K562 (cell line): ENCODE measurements around the gene LHB. TPM values are rescaled to one million over a fixed set of nuclear protein-coding genes. Genes with fewer than 3 reads are reported as not detected.
"Not testable (repeated sequence)": the region's sequence is repeated elsewhere in the genome, so short reads cannot be mapped to it uniquely, and the experiment has no call there.

Experiments
- ATF1 ChIP-seq, 2 experiments: fragments of 450-650 bp in 1 of 2; IDR thresholded peaks; 2 replicates each; pipeline ENCODE4 v1.6.1; 2016; ENCODE audit warnings: missing compliant biosample characterization in 1 of 2, missing genetic modification characterization in 1 of 2
- ATF7 ChIP-seq: fragments of 450-650 bp; IDR thresholded peaks from 2 replicates; pipeline ENCODE4 v1.7.1; 2014; ENCODE audit warnings: mild to moderate bottlenecking, moderate library complexity
- CXXC5 ChIP-seq: fragments of 250-450 bp; sonication (Bioruptor Pico); IDR thresholded peaks from 2 replicates; pipeline ENCODE4 v1.8.0; 2022; ENCODE audit warnings: inconsistent platforms, mild to moderate bottlenecking, moderate library complexity
- HCFC1 ChIP-seq: IDR thresholded peaks from 2 replicates; pipeline ENCODE4 v1.6.1; 2012; ENCODE audit warnings: low read depth, low read length, improper control_type of control experiment
- HDAC1 ChIP-seq, 2 experiments: fragments of 450-650 bp; IDR thresholded peaks; 2 replicates each; pipeline ENCODE4 v1.6.1; 2016 to 2017; ENCODE audit warnings: inconsistent platforms in 1 of 2, mild to moderate bottlenecking in 1 of 2, moderate library complexity in 1 of 2
- JUND ChIP-seq, 2 experiments: IDR thresholded peaks; 2 replicates in 1 of 2; 3 replicates in 1 of 2; pipeline ENCODE4 v1.6.1; 2011; ENCODE audit warnings: borderline replicate concordance in 2 of 2, low read depth in 2 of 2, low read length in 2 of 2, improper control_type of control experiment in 1 of 2, missing biosample characterization in 1 of 2, missing genetic modification characterization in 1 of 2, missing genetic modification reagents in 1 of 2
- KDM1A ChIP-seq, 2 experiments: fragments of 450-650 bp; IDR thresholded peaks; 2 replicates each; pipeline ENCODE4 v1.6.1; 2016; ENCODE audit warnings: mild to moderate bottlenecking in 2 of 2
- L3MBTL2 ChIP-seq: fragments of 450-650 bp; IDR thresholded peaks from 2 replicates; pipeline ENCODE4 v1.6.1; 2016; ENCODE audit warnings: mild to moderate bottlenecking, moderate library complexity
- POLR3A ChIP-seq: IDR thresholded peaks from 2 replicates; pipeline ENCODE4 v1.6.1; 2011; ENCODE audit warnings: borderline replicate concordance, mild to moderate bottlenecking, moderate library complexity; ENCODE audit not compliant: insufficient read length, insufficient read depth; ENCODE audit errors: extremely low read depth
- RCOR1 ChIP-seq, 2 experiments: IDR thresholded peaks; 2 replicates each; pipeline ENCODE4 v1.6.1; 2012; ENCODE audit warnings: low read depth in 2 of 2, low read length in 2 of 2, borderline replicate concordance in 1 of 2, improper control_type of control experiment in 1 of 2
- XRCC5 ChIP-seq: fragments of 200-400 bp; formaldehyde crosslinking; IDR thresholded peaks from 2 replicates; pipeline ENCODE4 v1.6.1; 2017; ENCODE audit warnings: low read depth, mild to moderate bottlenecking, low read length
- polyA plus RNA-seq, 8 experiments: library from polyadenylated mRNA; depleted of rRNA in 4 of 8; stranded (reverse) in 5 of 8; unstranded in 3 of 8; fragments of >200 nt; fragmentation: Nextera tagmentation in 2 of 8; fragmentation: Illumina TruSeq in 1 of 8; extraction: Ambion mirVana in 2 of 8; extraction: Trizol in 1 of 8; gene quantifications; 2 replicates each; pipeline versions ENCODE4 v1.2.1 to v1.2.3, GENCODE V29; 2011 to 2014; ENCODE audit warnings: inconsistent platforms in 1 of 8, missing spikeins in 1 of 8
- total RNA-seq, 7 experiments: library from RNA; depleted of rRNA in 6 of 7; stranded (reverse); fragments of >200 nt in 6 of 7; fragmentation: Illumina TruSeq in 2 of 7; extraction: Trizol in 2 of 7; gene quantifications; 2 replicates each; pipeline versions ENCODE4 v1.2.1 to v1.2.3, GENCODE V29; 2011 to 2021; ENCODE audit warnings: low replicate concordance in 1 of 7
- TF ChIP-seq, protein P1 (sequence below), 2 experiments: fragments of 450-650 bp in 1 of 2; sonication (generic) in 1 of 2; formaldehyde crosslinking in 1 of 2; IDR thresholded peaks; 2 replicates each; pipeline versions ENCODE4 v1.7.1 to v1.9.0; 2016 to 2022; ENCODE audit warnings: inconsistent platforms in 1 of 2, mild to moderate bottlenecking in 1 of 2, missing genetic modification reagents in 1 of 2
- TF ChIP-seq, protein P2 (sequence below): fragments of 450-650 bp; conservative IDR thresholded peaks from 2 replicates; pipeline ENCODE4 v1.6.1; 2016; ENCODE audit warnings: missing genetic modification characterization, low read depth, mild to moderate bottlenecking, control low read depth, missing compliant biosample characterization
- TF ChIP-seq, protein P3 (sequence below), 2 experiments: fragments of 450-650 bp in 1 of 2; sonication (generic) in 1 of 2; formaldehyde crosslinking in 1 of 2; IDR thresholded peaks in 1 of 2; conservative IDR thresholded peaks in 1 of 2; 2 replicates each; pipeline versions ENCODE4 v1.6.1 to v1.8.1; 2016 to 2023; ENCODE audit warnings: mild to moderate bottlenecking in 2 of 2, moderate library complexity in 2 of 2, inconsistent platforms in 1 of 2, missing genetic modification reagents in 1 of 2

The LHB gene
- total and polyA plus RNA-seq, 9 of the 15 experiments (the other 6 are each of a cell fraction or from before 2014, with no cell fraction given) = 0.54 TPM; not detected in 8

DNA sequence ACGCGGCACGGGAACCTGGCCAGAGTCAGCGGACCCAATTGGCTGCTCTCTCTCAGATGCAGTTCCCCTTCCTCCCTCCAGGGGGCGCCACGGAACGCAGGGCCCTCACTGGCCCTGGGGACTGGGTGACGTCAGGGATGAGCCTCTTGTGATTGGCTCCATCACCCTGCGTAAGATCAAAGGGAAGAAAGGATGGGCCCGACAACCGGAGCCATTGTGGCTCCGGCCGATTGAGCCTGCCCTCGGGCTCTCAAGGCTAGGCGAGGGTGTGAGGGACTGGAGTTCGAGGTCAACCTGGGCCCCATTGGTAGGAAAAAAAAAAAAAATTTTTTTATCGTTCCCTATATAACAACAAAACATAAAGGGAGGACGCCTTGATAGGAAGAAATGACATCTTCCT, 19.9 kb upstream of the LHB start, which contains the start of gene CGB1 (continued):
- TF ChIP-seq, protein P1, sequence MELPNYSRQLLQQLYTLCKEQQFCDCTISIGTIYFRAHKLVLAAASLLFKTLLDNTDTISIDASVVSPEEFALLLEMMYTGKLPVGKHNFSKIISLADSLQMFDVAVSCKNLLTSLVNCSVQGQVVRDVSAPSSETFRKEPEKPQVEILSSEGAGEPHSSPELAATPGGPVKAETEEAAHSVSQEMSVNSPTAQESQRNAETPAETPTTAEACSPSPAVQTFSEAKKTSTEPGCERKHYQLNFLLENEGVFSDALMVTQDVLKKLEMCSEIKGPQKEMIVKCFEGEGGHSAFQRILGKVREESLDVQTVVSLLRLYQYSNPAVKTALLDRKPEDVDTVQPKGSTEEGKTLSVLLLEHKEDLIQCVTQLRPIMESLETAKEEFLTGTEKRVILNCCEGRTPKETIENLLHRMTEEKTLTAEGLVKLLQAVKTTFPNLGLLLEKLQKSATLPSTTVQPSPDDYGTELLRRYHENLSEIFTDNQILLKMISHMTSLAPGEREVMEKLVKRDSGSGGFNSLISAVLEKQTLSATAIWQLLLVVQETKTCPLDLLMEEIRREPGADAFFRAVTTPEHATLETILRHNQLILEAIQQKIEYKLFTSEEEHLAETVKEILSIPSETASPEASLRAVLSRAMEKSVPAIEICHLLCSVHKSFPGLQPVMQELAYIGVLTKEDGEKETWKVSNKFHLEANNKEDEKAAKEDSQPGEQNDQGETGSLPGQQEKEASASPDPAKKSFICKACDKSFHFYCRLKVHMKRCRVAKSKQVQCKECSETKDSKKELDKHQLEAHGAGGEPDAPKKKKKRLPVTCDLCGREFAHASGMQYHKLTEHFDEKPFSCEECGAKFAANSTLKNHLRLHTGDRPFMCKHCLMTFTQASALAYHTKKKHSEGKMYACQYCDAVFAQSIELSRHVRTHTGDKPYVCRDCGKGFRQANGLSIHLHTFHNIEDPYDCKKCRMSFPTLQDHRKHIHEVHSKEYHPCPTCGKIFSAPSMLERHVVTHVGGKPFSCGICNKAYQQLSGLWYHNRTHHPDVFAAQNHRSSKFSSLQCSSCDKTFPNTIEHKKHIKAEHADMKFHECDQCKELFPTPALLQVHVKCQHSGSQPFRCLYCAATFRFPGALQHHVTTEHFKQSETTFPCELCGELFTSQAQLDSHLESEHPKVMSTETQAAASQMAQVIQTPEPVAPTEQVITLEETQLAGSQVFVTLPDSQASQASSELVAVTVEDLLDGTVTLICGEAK (IDR thresholded peaks at IDR 0.05) = peak; percentile 72
- TF ChIP-seq, protein P1 (CRISPR knock-in tag; IDR thresholded peaks at IDR 0.05) = not testable (repeated sequence)
- TF ChIP-seq HDAC1 (IDR thresholded peaks at IDR 0.05) (peak in 1 of 2 experiments; percentile 61; a peak in 1 of 4 replicates), HCFC1 (0 out of 2 replicates have a peak, but pooled peaks have one; percentile 31), ATF7 (peak; percentile 94), L3MBTL2 (peak; percentile 29; the same call in 1 of the 2 replicates), RCOR1 (IDR thresholded peaks at IDR 0.05; ENCODE audit: borderline replicate concordance in 1 of 2, low read depth in 2 of 2, low read length in 2 of 2) (peak; percentile 82 to 99), ATF1 (CRISPR knock-in tag; IDR thresholded peaks at IDR 0.05) (peak; percentile 52; the same call in 1 of the 2 replicates), ATF1 (tag; IDR thresholded peaks at IDR 0.05) (peak; percentile 95), KDM1A (IDR thresholded peaks at IDR 0.05) (peak; percentile 84 to 93), CXXC5 (CRISPR knock-in tag) (peak; percentile 90), JUND (IDR thresholded peaks at IDR 0.05; ENCODE audit: borderline replicate concordance, low read depth, low read length) (peak; percentile 82), JUND (tag; IDR thresholded peaks at IDR 0.05; ENCODE audit: borderline replicate concordance, low read depth, low read length) (peak; percentile 65; the same call in 1 of the 3 replicates), POLR3A (peak; percentile 76), XRCC5 (peak; percentile 78; the same call in 1 of the 2 replicates)
- TF ChIP-seq, protein P2, sequence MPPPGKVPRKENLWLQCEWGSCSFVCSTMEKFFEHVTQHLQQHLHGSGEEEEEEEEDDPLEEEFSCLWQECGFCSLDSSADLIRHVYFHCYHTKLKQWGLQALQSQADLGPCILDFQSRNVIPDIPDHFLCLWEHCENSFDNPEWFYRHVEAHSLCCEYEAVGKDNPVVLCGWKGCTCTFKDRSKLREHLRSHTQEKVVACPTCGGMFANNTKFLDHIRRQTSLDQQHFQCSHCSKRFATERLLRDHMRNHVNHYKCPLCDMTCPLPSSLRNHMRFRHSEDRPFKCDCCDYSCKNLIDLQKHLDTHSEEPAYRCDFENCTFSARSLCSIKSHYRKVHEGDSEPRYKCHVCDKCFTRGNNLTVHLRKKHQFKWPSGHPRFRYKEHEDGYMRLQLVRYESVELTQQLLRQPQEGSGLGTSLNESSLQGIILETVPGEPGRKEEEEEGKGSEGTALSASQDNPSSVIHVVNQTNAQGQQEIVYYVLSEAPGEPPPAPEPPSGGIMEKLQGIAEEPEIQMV (tag) = 0 out of 2 replicates have a peak, but pooled peaks have one; percentile 46
- TF ChIP-seq, protein P3, sequence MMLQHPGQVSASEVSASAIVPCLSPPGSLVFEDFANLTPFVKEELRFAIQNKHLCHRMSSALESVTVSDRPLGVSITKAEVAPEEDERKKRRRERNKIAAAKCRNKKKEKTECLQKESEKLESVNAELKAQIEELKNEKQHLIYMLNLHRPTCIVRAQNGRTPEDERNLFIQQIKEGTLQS (IDR thresholded peaks at IDR 0.05) = peak; percentile 85
- TF ChIP-seq, protein P3 (CRISPR knock-in tag; conservative IDR thresholded peaks at IDR 0.05) = not testable (repeated sequence)
